H1 (cell line): Measurements from ENCODE around the gene KIF4A. TPM values are rescaled to one million over a fixed set of nuclear protein-coding genes. Genes with fewer than 3 reads are reported as not detected.

Experiments
- CTCF ChIA-PET: fragments of 300-600 bp; sonication (Branson Sonifier 250); formaldehyde crosslinking; loops from one replicate; lab custom pipeline; 2021; ENCODE audit not compliant: partially characterized antibody; lab: Charles Lee
- POLR2A ChIA-PET: fragments of 300-600 bp; sonication (Branson Sonifier 250); formaldehyde crosslinking; loops from one replicate; lab custom pipeline; 2021; ENCODE audit warnings: inconsistent platforms; ENCODE audit not compliant: partially characterized antibody; lab: Charles Lee
- DNase-seq, 2 experiments: peaks; one replicate each; pipeline versions ENCODE4 v3.0.0 to v3.0.0-alpha.2; 2010 to 2022; ENCODE audit warnings: low spot score in 2 of 2, low read depth in 1 of 2, mixed read lengths in 1 of 2
- FAIRE-seq: peaks from 2 replicates; lab custom pipeline; 2011; peaks lifted over from hg19 to GRCh38; lab: Jason Lieb, UNC
- H2AFZ ChIP-seq: 2 replicates; pipeline ENCODE4 v1.8.1; 2012; ENCODE audit warnings: low read length, inconsistent platforms
- H2AK5ac ChIP-seq: 2 replicates; pipeline ENCODE4 v1.6.1; 2013; ENCODE audit warnings: low read depth, low read length
- H2BK120ac ChIP-seq: replicated peaks from 2 replicates; pipeline ENCODE3; 2013; ENCODE audit warnings: low read depth, low read length, inconsistent platforms
- H2BK12ac ChIP-seq: 2 replicates; pipeline ENCODE4 v1.6.1; 2013; ENCODE audit warnings: low read depth, low read length
- H2BK15ac ChIP-seq: 2 replicates; pipeline ENCODE4 v1.6.1; 2013; ENCODE audit warnings: low read length
- H2BK20ac ChIP-seq: 2 replicates; pipeline ENCODE4 v1.6.1; 2013; ENCODE audit warnings: low read length
- H2BK5ac ChIP-seq: 2 replicates; pipeline ENCODE4 v1.6.1; 2013; ENCODE audit warnings: low read depth, low read length
- H3K14ac ChIP-seq: 2 replicates; pipeline ENCODE4 v1.6.1; 2013; ENCODE audit warnings: inconsistent platforms; ENCODE audit not compliant: insufficient read length
- H3K18ac ChIP-seq: 2 replicates; pipeline ENCODE4 v1.6.1; 2013; ENCODE audit warnings: low read length; ENCODE audit errors: extremely low read depth
- H3K23ac ChIP-seq: 2 replicates; pipeline ENCODE4 v1.6.1; 2013; ENCODE audit warnings: inconsistent platforms; ENCODE audit not compliant: insufficient read length
- H3K23me2 ChIP-seq: 2 replicates; pipeline ENCODE4 v1.6.1; 2013; ENCODE audit warnings: low read depth, low read length
- H3K27ac ChIP-seq: 2 replicates; pipeline ENCODE4 v1.6.1; 2011; ENCODE audit warnings: low read depth, low read length, inconsistent platforms
- H3K27me3 ChIP-seq, 4 experiments: replicated peaks in 1 of 4; 1 replicate in 1 of 4; 2 replicates in 3 of 4; pipeline versions ENCODE4 v1.6.1 to v1.8.1; 2011 to 2013; ENCODE audit warnings: low read length in 3 of 4, mild to moderate bottlenecking in 3 of 4, inconsistent platforms in 2 of 4, mixed read lengths in 2 of 4, moderate library complexity in 1 of 4; ENCODE audit not compliant: control insufficient read depth in 3 of 4, insufficient read depth in 3 of 4; ENCODE audit errors: extremely low read depth in 1 of 4
- H3K36me3 ChIP-seq, 4 experiments: 2 replicates each; pipeline versions ENCODE4 v1.6.1 to v1.8.1; 2011 to 2013; ENCODE audit warnings: mild to moderate bottlenecking in 4 of 4, low read length in 3 of 4, moderate library complexity in 2 of 4, control low read depth in 1 of 4, inconsistent platforms in 1 of 4; ENCODE audit not compliant: insufficient read depth in 4 of 4, control insufficient read depth in 2 of 4
- H3K4ac ChIP-seq: replicated peaks from 2 replicates; pipeline ENCODE3; 2013; ENCODE audit warnings: low read length, low read depth, mixed read lengths, inconsistent platforms; ENCODE audit not compliant: insufficient read length
- H3K4me1 ChIP-seq, 4 experiments: replicated peaks in 1 of 4; 1 replicate in 1 of 4; 2 replicates in 3 of 4; pipeline versions ENCODE4 v1.6.1 to v1.8.1; 2011 to 2013; ENCODE audit warnings: low read length in 3 of 4, inconsistent platforms in 2 of 4, mixed read lengths in 1 of 4; ENCODE audit not compliant: insufficient read depth in 4 of 4, control insufficient read depth in 3 of 4
- H3K4me2 ChIP-seq, 2 experiments: 2 replicates each; pipeline versions ENCODE4 v1.6.1 to v1.8.1; 2011 to 2013; ENCODE audit warnings: low read depth in 2 of 2, low read length in 2 of 2, control low read depth in 1 of 2, inconsistent platforms in 1 of 2, mild to moderate bottlenecking in 1 of 2; ENCODE audit not compliant: insufficient read depth in 1 of 2
- H3K4me3 ChIP-seq, 4 experiments: fragments of 200-600, 300-600 bp in 1 of 4; sonication (generic), shearing (Covaris generic), sonication (Bioruptor Twin) in 1 of 4; 2 replicates each; pipeline versions ENCODE4 v1.5.1 to v1.8.1; 2011 to 2016; ENCODE audit warnings: low read length in 4 of 4, low read depth in 3 of 4, control low read depth in 2 of 4, inconsistent platforms in 2 of 4, mild to moderate bottlenecking in 2 of 4, mixed read lengths in 1 of 4, moderate library complexity in 1 of 4; ENCODE audit not compliant: insufficient read depth in 2 of 4; ENCODE audit errors: extremely low read depth in 1 of 4
- H3K56ac ChIP-seq: replicated peaks from 2 replicates; pipeline ENCODE3; 2013; ENCODE audit warnings: low read depth, mild to moderate bottlenecking, mixed read lengths, low read length, inconsistent platforms; ENCODE audit not compliant: insufficient read length
- H3K79me1 ChIP-seq: 2 replicates; pipeline ENCODE4 v1.6.1; 2013; ENCODE audit warnings: low read depth, low read length, control low read depth
- H3K79me2 ChIP-seq, 2 experiments: 2 replicates each; pipeline versions ENCODE4 v1.6.1 to v1.8.1; 2012 to 2013; ENCODE audit warnings: low read length in 2 of 2, mild to moderate bottlenecking in 2 of 2, inconsistent platforms in 1 of 2; ENCODE audit not compliant: insufficient read depth in 2 of 2, control insufficient read depth in 1 of 2
- H3K9ac ChIP-seq, 4 experiments: replicated peaks in 1 of 4; 1 replicate in 1 of 4; 2 replicates in 3 of 4; pipeline versions ENCODE4 v1.6.1 to v1.8.1; 2011 to 2013; ENCODE audit warnings: low read depth in 3 of 4, low read length in 3 of 4, control low read depth in 2 of 4, mild to moderate bottlenecking in 2 of 4, moderate library complexity in 2 of 4, inconsistent platforms in 1 of 4; ENCODE audit errors: extremely low read depth in 1 of 4
- H3K9me3 ChIP-seq, 2 experiments: 2 replicates each; pipeline versions ENCODE4 v1.6.1 to v1.8.1; 2012 to 2013; ENCODE audit warnings: mild to moderate bottlenecking in 2 of 2, moderate library complexity in 2 of 2, control low read depth in 1 of 2, inconsistent platforms in 1 of 2, low read depth in 1 of 2, low read length in 1 of 2, mixed read lengths in 1 of 2; ENCODE audit not compliant: insufficient read depth in 2 of 2
- H4K20me1 ChIP-seq, 2 experiments: replicated peaks in 1 of 2; 2 replicates each; pipeline versions ENCODE3 to v1.8.1; 2011 to 2013; ENCODE audit warnings: inconsistent platforms in 2 of 2, low read length in 2 of 2, mild to moderate bottlenecking in 1 of 2; ENCODE audit not compliant: insufficient read depth in 2 of 2, control insufficient read depth in 1 of 2
- H4K5ac ChIP-seq: 2 replicates; pipeline ENCODE4 v1.6.1; 2013; ENCODE audit warnings: low read length, low read depth, mixed read lengths, inconsistent platforms; ENCODE audit not compliant: insufficient read length
- H4K8ac ChIP-seq: 2 replicates; pipeline ENCODE4 v1.8.0; 2013; ENCODE audit warnings: mild to moderate bottlenecking, moderate library complexity, low read length, inconsistent platforms; ENCODE audit not compliant: insufficient read depth; ENCODE audit errors: extremely low read depth
- H4K91ac ChIP-seq: replicated peaks from 2 replicates; pipeline ENCODE3; 2013; ENCODE audit warnings: low read length, mixed read lengths, inconsistent platforms; ENCODE audit not compliant: insufficient read length
- BCL11A ChIP-seq, 2 experiments: IDR thresholded peaks; one replicate each; pipeline ENCODE4 v1.6.1; 2011; ENCODE audit warnings: low read depth in 2 of 2, low read length in 2 of 2, mild to moderate bottlenecking in 2 of 2
- CEBPB ChIP-seq: IDR thresholded peaks from 2 replicates; pipeline ENCODE4 v1.6.1; 2012; ENCODE audit warnings: low read depth, low read length
- CTBP2 ChIP-seq: IDR thresholded peaks from 2 replicates; pipeline ENCODE4 v1.7.0; 2011; ENCODE audit warnings: borderline replicate concordance, mild to moderate bottlenecking, moderate library complexity, mixed read lengths, low read length; ENCODE audit not compliant: insufficient read depth, insufficient read length
- EGR1 ChIP-seq: IDR thresholded peaks from 2 replicates; pipeline ENCODE4 v1.6.1; 2011; ENCODE audit warnings: low read depth, low read length, borderline replicate concordance
- EZH2 ChIP-seq: fragments of 200-600 bp; sonication (generic); IDR thresholded peaks from 2 replicates; pipeline ENCODE4 v1.7.1; 2012; ENCODE audit warnings: low read depth, mild to moderate bottlenecking, moderate library complexity, low read length, inconsistent platforms; ENCODE audit not compliant: severe bottlenecking
- GTF2F1 ChIP-seq: IDR thresholded peaks from 2 replicates; pipeline ENCODE4 v1.6.1; 2012; ENCODE audit warnings: low read depth, low read length, improper control_type of control experiment, borderline replicate concordance
- HDAC6 ChIP-seq: IDR thresholded peaks from one replicate; pipeline ENCODE4 v1.7.1; 2012; ENCODE audit warnings: low read depth, mild to moderate bottlenecking, inconsistent platforms, low read length, moderate library complexity
- KDM4A ChIP-seq: IDR thresholded peaks from one replicate; pipeline ENCODE4 v1.7.1; 2012; ENCODE audit warnings: low read depth, mild to moderate bottlenecking, moderate library complexity, low read length, inconsistent platforms; ENCODE audit not compliant: severe bottlenecking
- MAFK ChIP-seq: IDR thresholded peaks from 2 replicates; pipeline ENCODE4 v1.6.1; 2012; ENCODE audit warnings: low read depth, mild to moderate bottlenecking, improper control_type of control experiment, low read length
- MAX ChIP-seq: IDR thresholded peaks from 2 replicates; pipeline ENCODE4 v1.6.1; 2012; ENCODE audit warnings: inconsistent platforms
- PHF8 ChIP-seq: fragments of 200-600 bp; sonication (generic); conservative IDR thresholded peaks from 2 replicates; pipeline ENCODE4 v1.7.1; 2012; ENCODE audit warnings: low read depth, mild to moderate bottlenecking, inconsistent platforms, low read length, moderate library complexity
- RFX5 ChIP-seq: IDR thresholded peaks from 2 replicates; pipeline ENCODE4 v1.6.1; 2011; ENCODE audit warnings: low read depth, low read length, improper control_type of control experiment, borderline replicate concordance
- SIX5 ChIP-seq: IDR thresholded peaks from 2 replicates; pipeline ENCODE4 v1.6.1; 2011; ENCODE audit warnings: mild to moderate bottlenecking, low read depth, low read length
- SP4 ChIP-seq: IDR thresholded peaks from 2 replicates; pipeline ENCODE4 v1.6.1; 2012; ENCODE audit warnings: low read length, inconsistent platforms
- TEAD4 ChIP-seq: IDR thresholded peaks from 2 replicates; pipeline ENCODE4 v1.6.1; 2012; ENCODE audit warnings: low read depth, low read length, inconsistent platforms, mixed read lengths
- YY1 ChIP-seq: IDR thresholded peaks from 2 replicates; pipeline ENCODE4 v1.6.1; 2011; ENCODE audit warnings: low read depth, mild to moderate bottlenecking, low read length
- polyA plus RNA-seq, 7 experiments: library from polyadenylated mRNA; depleted of rRNA in 3 of 7; stranded (reverse) in 5 of 7; unstranded in 2 of 7; fragments of >200 nt in 5 of 7; fragments of 200-250 nt in 2 of 7; gene quantifications; 1 replicate in 5 of 7; 2 replicates in 1 of 7; 4 replicates in 1 of 7; pipeline versions ENCODE4 v1.2.1 to v1.2.3, GENCODE V29; 2011 to 2013; ENCODE audit warnings: missing spikeins in 2 of 7, mixed read lengths in 2 of 7
- total RNA-seq: library from RNA; stranded (reverse); fragmentation: NEBNext Ultra II Directional; extraction: Animal tissue kit (Norgen Biotek cat#: 25700); gene quantifications from 2 replicates; pipeline ENCODE4 v1.2.1, GENCODE V29; 2021

Gene KIF4A
- total and polyA plus RNA-seq, 2 of the 8 experiments (the other 6 are each of a cell fraction or from before 2014, with no cell fraction given), result 10.9 to 35.7 TPM

- no peak overlapping the region for H2BK20ac ChIP-seq
- H3K79me1 ChIP-seq, result no peaks in the 10 kb centered on the region
- H4K8ac ChIP-seq, result no peak overlapping the region
- FAIRE-seq, result no peak
- H4K20me1 ChIP-seq, result peaks cover 0 to 10% of the 10 kb centered on the region in 2 experiments
- no peak overlapping the region for H4K91ac ChIP-seq
- H2AK5ac ChIP-seq, result no peak overlapping the region
- H3K36me3 ChIP-seq, result peaks cover 0 to 25% (median 2%) of the 10 kb centered on the region in 4 experiments; a peak in 4 of 8 replicates
- no peak overlapping the region for H3K14ac ChIP-seq
- H3K79me2 ChIP-seq, result peaks cover 0 to 91% of the 10 kb centered on the region in 2 experiments; a peak in 3 of 4 replicates
- H2BK5ac ChIP-seq, result no peak overlapping the region
- no peak overlapping the region for H3K9ac ChIP-seq
- no peak overlapping the region for H3K56ac ChIP-seq
- H3K18ac ChIP-seq, result no peak overlapping the region
- POLR2A ChIA-PET, result interaction anchor here (1.4 kb wide), 1 partner anchor 11 kb away, joined by 3 read pairs; no protein-coding TSS in a partner anchor
- no peaks in the 10 kb centered on the region for H3K27me3 ChIP-seq
- no peak overlapping the region for H3K4me2 ChIP-seq
- no peak overlapping the region for H2AFZ ChIP-seq
- H3K4me3 ChIP-seq, result no peak overlapping the region
- no peaks in the 10 kb centered on the region for H3K23me2 ChIP-seq
- no peaks in the 10 kb centered on the region for H3K9me3 ChIP-seq
- H3K4me1 ChIP-seq, result no peaks in the 10 kb centered on the region
- CTCF ChIA-PET, result interaction anchor here (0.6 to 0.7 kb wide), 2 partner anchors 11 to 17 kb away, joined by 3 read pairs; no protein-coding TSS in a partner anchor
- H4K5ac ChIP-seq, result no peak overlapping the region
- no peak for DNase-seq
- no peak overlapping the region for H2BK15ac ChIP-seq
- no peak overlapping the region for H2BK12ac ChIP-seq
- H2BK120ac ChIP-seq, result no peak overlapping the region
- no peak overlapping the region for H3K23ac ChIP-seq
- H3K27ac ChIP-seq, result no peak overlapping the region
- no peak overlapping the region for H3K4ac ChIP-seq
- no peak for TF ChIP-seq KDM4A
- no peak for TF ChIP-seq RFX5
- no peak for TF ChIP-seq HDAC6
- no peak for TF ChIP-seq MAFK
- no peak for TF ChIP-seq SP4
- no peak for TF ChIP-seq MAX
- no peak for TF ChIP-seq EZH2
- no peak for TF ChIP-seq SIX5
- TF ChIP-seq GTF2F1, result no peak
- TF ChIP-seq CTBP2, result no peak
- no peak for TF ChIP-seq TEAD4
- TF ChIP-seq CEBPB, result no peak
- TF ChIP-seq PHF8, result no peak
- TF ChIP-seq EGR1, result no peak
- no peak for TF ChIP-seq YY1
- TF ChIP-seq BCL11A (IDR thresholded peaks at IDR 0.05; ENCODE audit: low read depth in 2 of 2, low read length in 2 of 2), result no peak
These were observed 174.1 kb downstream of the KIF4A start for GRCh38 chrX:70464051-70464450.
